GM18519 (cell line): ENCODE data around the gene LRP1B.

Source experiments
- ATAC-seq: cut with Tn5 transposase; IDR thresholded peaks from one replicate; pipeline ENCODE4 v1.9.1; 2021; ENCODE audit warnings: mild to moderate bottlenecking, moderate library complexity; ENCODE audit not compliant: unreplicated experiment, low FRiP score

The LRP1B gene

DNA sequence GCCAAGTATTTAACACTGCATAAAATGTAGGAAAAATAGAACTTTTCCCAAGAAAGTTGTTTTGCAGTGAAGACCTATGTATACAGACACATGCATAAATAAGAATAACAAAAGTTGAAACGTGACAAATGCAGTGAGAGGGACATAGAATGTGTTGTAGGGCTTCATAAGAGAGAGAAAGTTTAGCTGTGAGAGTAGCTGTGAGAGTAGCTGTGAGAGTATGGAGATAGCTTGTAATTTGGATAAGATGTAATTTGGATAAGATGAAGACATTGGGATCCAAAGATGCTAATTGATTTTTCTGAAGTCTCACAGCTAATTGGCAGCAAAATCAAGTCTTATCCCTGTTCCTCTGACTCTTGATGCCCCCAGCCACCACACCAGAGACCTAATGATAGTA lies 170.9 kb downstream of the LRP1B start:
- ATAC-seq, result no peak

GRCh38 chr2:141959016-141959415 lies 171.8 kb downstream of the LRP1B start:
- no peak for ATAC-seq

DNA sequence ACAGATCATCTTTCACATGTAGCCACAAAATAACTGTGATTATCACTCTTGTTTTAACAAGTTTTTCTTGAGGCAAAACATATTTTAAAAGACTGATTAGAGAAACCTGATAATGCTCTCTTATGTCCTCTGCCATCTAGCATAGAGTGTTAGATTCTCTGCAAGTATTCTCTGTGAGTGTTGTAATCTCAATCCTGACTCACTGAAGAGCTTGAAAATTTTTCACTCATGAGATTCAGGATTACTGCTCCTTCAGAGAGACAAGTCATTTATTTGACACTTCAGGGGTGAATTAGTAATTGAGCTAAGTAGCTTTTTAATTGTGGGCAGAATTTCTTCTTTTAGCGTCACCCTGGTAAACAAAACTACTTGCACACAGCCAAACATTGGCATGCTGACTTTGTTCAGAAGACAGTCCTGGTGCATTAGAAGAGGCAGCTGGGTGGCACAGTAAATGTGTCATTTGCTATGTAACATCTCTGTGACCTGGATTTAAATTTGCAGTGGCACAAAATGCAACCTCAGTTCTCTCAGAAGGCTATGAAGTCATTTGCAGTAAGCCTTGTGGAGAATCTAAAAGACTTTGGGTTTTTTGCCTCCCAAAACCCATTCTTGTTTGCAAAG lies 172.9 kb downstream of the LRP1B start:
- ATAC-seq, result no peak

GRCh38 chr2:141957321-141957720 lies 173.5 kb downstream of the LRP1B start:
- no peak for ATAC-seq

GRCh38 chr2:141947396-141948114 lies 183.3 kb downstream of the LRP1B start:
- ATAC-seq, result no peak

DNA sequence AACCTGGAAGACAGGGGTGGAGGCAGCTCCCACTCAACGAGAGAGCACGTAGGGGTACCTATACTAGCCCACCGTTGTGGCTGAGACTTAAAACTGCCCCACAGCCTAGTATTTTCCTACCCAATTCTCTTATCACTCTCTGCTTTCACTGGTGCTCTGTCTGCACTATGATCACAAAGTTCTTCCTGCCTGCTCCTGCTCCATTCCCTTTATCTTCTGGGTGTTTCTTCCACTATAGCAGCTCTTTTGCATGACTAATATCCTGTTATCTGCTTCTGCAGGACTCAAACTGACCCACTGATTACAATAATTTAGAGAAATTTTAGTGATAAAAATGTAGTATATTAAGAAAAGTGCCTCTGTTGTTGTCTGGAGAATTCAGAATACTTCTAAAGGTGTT lies 184.8 kb downstream of the LRP1B start:
- no peak for ATAC-seq

GRCh38 chr2:141943918-141944317 lies 186.9 kb downstream of the LRP1B start:
- no peak for ATAC-seq

DNA sequence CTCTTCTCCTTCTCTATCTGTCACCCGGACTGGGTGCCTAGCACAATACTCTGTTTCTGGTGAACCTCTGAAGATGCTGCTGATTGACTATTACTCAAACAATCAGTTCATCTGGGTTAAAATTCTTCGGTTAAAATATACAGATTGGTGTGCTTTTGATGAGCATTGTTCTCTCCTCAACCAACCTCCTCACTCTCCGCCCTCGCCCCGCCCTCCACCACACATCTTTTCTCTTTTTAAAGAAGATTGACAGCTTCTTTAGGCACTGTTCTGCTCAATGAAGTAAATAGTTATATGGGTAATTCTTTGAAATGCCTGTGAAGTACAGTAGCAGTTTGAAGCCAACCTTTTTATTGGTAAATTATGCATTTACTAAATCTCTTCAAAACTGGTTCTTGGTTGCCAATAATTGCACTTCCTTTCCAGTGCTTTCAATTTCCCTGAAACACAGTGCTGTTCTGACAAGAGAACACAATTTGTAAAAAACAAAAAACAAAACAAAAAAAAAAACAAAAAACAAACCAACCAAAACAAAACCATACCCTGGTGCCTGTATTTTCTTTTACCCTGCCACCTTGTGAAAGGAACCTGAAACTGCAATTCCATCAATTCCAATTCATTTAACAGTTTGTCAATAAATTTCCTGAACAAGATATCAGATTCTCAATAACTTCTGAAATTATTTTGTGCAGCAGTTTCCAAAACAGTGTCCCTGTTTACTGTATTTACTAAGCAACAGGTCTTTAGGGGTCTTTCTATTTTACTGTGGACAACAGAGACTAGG lies 188.6 kb downstream of the LRP1B start:
- ATAC-seq, result no peak

GRCh38 chr2:141941210-141941714 lies 189.6 kb downstream of the LRP1B start:
- ATAC-seq, result no peak

DNA sequence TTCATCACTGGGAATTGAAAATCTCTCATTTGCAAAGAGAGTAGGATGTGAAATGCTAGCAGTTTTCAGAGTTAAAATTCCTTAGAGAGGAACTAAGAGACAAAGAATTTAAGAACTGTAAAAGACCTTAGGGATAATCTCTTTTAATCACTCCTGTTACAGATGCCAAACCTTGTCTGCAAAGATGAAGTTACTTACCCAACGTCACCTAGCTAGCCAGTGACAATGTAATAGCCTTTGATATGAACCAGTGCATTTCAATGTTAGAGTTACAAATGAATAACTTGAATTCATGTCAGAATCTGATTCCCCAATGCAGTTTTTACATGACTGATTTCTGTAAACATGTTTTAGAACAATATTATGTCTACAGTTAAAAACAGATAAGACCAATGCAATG lies 190.1 kb downstream of the LRP1B start:
- ATAC-seq, result no peak

DNA sequence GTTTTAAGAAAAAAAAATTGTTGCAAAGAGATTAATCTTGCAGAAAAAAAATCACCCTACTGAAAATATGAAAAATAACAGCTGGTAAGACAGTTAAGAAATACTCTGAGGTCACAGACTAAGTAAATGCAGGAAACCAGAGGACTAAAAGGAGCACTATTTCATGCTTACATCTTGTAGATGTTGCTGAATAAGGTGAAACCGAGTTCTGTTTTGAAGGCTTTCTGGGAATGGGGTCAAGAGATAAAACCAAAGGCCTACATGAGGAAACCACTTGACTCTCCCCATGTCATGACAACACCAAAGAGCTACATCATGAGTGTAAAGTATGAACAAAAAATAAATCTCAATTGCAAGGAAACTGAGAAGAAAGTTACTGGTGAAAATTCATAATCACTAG lies 197.6 kb downstream of the LRP1B start:
- no peak for ATAC-seq

- ATAC-seq, result no peak
Measured at GRCh38 chr2:141932261-141932660, 198.6 kb downstream of the LRP1B start.

GRCh38 chr2:141931797-141932196 lies 199.0 kb downstream of the LRP1B start:
- no peak for ATAC-seq

GRCh38 chr2:141930803-141931202 lies 200.0 kb downstream of the LRP1B start:
- ATAC-seq, result no peak

DNA sequence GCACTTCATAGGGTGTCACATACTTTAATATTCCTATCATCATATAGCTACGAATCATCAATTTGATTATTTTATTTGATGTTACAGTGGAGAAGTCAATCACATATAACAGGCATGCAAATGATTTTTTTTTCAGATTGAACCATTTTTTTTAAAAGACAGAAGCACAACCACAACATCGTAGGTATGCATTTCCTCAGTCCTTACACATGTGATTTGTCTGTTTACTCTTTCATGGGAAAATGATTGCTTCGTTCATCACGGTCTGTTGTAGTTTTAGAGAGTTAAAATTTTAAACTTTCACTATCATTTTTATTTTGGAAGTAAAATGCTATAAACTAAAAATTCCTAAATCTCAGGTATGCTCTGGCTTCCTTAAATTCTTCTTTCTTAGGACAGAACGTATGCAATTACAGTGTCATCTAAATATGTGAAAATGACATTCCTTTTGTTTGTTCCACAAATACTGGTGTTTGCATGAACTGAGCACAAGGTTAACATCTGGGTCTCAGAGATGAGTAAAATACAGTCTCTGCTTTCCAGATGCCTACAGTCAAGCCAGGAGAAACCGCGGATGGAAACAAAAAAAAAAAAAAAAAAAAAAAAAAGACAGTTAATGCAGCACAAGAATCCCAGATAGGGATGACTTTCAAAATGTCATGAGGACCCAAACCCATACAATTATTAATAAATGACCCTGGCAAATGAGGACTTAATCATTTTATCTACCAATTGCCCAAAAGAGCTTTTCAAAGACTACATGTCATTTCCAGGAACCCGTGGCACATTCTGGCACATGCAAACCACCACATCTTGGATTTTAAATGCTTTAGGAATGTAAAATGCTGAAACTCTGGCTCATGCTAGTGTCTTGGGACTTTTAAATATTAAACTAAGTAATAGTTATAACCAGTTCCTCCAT lies 201.2 kb downstream of the LRP1B start:
- ATAC-seq, result no peak

GRCh38 chr2:141928476-141928875 lies 202.3 kb downstream of the LRP1B start:
- no peak for ATAC-seq

DNA sequence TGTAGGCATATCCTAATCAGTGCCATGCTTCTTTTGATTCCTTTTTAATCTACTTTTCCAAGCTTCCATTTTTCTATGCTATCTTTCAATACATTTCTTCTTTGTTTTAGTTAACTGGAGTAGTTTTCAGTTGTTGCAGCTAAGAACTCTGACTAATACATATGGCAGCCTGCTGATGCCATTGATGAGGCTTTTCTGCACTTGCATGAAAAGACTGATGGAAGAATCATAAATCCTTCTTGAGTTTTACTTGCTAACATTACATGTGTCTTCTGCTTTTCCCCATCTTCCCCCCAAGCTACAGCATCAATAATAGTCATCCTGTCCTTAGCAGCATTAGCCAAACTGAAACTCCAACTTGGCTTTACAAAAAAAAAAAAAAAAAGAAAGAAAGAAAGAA lies 203.3 kb downstream of the LRP1B start:
- ATAC-seq, result no peak

GRCh38 chr2:141925511-141925910 lies 205.3 kb downstream of the LRP1B start:
- no peak for ATAC-seq

DNA sequence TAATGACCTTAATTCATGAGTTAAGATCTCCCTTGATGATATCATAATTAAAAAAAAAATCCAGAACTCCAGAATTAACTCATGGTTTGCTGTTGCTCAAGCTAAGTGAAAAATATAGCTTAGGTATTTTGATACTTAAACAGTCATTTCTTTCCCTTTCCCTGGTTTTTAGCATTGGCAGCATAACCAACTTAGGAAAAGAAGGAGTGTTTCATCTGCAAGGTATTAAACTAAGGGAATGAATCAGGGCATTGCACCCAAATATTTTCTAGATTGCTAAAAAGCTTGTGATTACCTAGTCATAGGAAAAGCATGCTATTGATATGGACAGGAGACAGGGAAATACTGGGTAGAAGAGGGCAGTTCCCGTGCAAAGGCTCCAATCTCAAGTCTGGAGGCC lies 207.2 kb downstream of the LRP1B start:
- ATAC-seq, result no peak

DNA sequence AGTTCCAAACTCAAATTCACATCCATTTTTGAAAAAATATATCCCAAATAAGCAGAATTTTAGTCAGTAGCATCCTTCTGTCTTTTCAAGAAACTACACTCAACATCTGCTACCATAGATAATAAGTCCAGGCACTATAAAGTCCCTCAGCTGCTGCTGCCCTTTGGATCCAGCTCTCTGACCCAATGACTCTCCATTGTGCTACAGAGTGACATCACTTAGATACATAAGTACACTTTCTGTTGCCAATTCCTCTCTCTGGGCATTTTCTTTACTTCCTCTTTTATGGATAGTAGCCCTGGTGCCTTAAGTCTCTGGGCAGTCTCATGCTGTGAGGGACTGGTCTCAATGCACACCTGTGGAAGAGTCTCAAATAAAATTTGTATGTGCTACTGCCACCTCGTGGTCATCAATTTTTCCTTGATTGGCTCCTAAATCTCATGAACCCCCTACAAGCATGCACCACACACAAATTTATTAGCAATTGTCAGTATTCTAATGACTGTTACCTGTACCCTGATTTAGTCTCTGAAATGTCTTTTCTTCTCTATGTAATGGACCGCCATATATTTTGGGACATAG lies 219.2 kb downstream of the LRP1B start:
- ATAC-seq, result peak; percentile 88
